Measurements from ENCODE around the gene DNM2. TPM values are rescaled to one million over a fixed set of nuclear protein-coding genes. Genes with fewer than 3 reads are reported as not detected.

The DNM2 gene
- total and polyA plus RNA-seq, 10 of the 15 experiments (the other 5 are each of a cell fraction or from before 2014, with no cell fraction given), result 1.2 to 146 (median 68.9) TPM

DNA sequence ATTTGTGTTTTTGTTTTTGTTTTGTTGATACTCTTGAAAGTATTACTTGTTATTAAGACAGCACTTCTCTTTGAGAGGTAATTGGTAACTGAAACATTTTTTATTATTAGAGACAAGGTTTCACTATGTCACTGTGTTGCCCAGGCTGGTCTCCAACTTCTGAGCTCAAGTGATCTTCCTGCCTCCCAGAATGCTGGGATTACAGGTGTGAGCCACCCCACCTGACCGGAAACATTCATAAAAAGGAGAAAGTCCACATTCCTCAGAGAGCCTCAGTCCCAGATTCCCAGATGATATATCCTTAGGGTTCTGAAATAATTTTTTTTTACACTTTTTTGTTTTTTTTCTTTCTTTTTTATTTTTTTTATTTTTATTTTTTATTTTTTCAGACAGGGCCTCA lies 156.1 kb downstream of the DNM2 start (continued):
- TF ChIP-seq, protein P1, sequence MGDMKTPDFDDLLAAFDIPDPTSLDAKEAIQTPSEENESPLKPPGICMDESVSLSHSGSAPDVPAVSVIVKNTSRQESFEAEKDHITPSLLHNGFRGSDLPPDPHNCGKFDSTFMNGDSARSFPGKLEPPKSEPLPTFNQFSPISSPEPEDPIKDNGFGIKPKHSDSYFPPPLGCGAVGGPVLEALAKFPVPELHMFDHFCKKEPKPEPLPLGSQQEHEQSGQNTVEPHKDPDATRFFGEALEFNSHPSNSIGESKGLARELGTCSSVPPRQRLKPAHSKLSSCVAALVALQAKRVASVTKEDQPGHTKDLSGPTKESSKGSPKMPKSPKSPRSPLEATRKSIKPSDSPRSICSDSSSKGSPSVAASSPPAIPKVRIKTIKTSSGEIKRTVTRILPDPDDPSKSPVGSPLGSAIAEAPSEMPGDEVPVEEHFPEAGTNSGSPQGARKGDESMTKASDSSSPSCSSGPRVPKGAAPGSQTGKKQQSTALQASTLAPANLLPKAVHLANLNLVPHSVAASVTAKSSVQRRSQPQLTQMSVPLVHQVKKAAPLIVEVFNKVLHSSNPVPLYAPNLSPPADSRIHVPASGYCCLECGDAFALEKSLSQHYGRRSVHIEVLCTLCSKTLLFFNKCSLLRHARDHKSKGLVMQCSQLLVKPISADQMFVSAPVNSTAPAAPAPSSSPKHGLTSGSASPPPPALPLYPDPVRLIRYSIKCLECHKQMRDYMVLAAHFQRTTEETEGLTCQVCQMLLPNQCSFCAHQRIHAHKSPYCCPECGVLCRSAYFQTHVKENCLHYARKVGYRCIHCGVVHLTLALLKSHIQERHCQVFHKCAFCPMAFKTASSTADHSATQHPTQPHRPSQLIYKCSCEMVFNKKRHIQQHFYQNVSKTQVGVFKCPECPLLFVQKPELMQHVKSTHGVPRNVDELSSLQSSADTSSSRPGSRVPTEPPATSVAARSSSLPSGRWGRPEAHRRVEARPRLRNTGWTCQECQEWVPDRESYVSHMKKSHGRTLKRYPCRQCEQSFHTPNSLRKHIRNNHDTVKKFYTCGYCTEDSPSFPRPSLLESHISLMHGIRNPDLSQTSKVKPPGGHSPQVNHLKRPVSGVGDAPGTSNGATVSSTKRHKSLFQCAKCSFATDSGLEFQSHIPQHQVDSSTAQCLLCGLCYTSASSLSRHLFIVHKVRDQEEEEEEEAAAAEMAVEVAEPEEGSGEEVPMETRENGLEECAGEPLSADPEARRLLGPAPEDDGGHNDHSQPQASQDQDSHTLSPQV (IDR thresholded peaks at IDR 0.05), result no peak
- TF ChIP-seq, protein P2, sequence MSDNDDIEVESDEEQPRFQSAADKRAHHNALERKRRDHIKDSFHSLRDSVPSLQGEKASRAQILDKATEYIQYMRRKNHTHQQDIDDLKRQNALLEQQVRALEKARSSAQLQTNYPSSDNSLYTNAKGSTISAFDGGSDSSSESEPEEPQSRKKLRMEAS (IDR thresholded peaks at IDR 0.05; ENCODE audit: low read depth, low read length), result no peak
- TF ChIP-seq BMI1 (IDR thresholded peaks at IDR 0.05; ENCODE audit: borderline replicate concordance), result no peak
- TF ChIP-seq SUPT20H (IDR thresholded peaks at IDR 0.05; ENCODE audit: borderline replicate concordance, control insufficient read depth, low read depth, low read length), result no peak
- TF ChIP-seq ZNF207 (IDR thresholded peaks at IDR 0.05; ENCODE audit: borderline replicate concordance), result no peak
- TF ChIP-seq, protein P3, sequence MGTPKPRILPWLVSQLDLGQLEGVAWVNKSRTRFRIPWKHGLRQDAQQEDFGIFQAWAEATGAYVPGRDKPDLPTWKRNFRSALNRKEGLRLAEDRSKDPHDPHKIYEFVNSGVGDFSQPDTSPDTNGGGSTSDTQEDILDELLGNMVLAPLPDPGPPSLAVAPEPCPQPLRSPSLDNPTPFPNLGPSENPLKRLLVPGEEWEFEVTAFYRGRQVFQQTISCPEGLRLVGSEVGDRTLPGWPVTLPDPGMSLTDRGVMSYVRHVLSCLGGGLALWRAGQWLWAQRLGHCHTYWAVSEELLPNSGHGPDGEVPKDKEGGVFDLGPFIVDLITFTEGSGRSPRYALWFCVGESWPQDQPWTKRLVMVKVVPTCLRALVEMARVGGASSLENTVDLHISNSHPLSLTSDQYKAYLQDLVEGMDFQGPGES (IDR thresholded peaks at IDR 0.05), result no peak
- TF ChIP-seq ATF7 (IDR thresholded peaks at IDR 0.05; ENCODE audit: low read depth), result no peak
- no peak for TF ChIP-seq RAD51 (IDR thresholded peaks at IDR 0.05)
- no peak for TF ChIP-seq GATAD2B (conservative IDR thresholded peaks at IDR 0.05; ENCODE audit: low read depth)
- no peak for TF ChIP-seq SMAD1 (IDR thresholded peaks at IDR 0.05; ENCODE audit: low read depth, partially characterized antibody)
